HG02884 (cell line): ENCODE data around the gene OR10C1.
"Not testable (repeated sequence)": the region's sequence is repeated elsewhere in the genome, so short reads cannot be mapped to it uniquely, and the experiment has no call there.

Source experiments
- ATAC-seq: cut with Tn5 transposase; IDR thresholded peaks from one replicate; pipeline ENCODE4 v1.9.1; 2021; ENCODE audit warnings: mild to moderate bottlenecking, moderate library complexity; ENCODE audit not compliant: unreplicated experiment

The OR10C1 gene, protein sequence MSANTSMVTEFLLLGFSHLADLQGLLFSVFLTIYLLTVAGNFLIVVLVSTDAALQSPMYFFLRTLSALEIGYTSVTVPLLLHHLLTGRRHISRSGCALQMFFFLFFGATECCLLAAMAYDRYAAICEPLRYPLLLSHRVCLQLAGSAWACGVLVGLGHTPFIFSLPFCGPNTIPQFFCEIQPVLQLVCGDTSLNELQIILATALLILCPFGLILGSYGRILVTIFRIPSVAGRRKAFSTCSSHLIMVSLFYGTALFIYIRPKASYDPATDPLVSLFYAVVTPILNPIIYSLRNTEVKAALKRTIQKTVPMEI

DNA sequence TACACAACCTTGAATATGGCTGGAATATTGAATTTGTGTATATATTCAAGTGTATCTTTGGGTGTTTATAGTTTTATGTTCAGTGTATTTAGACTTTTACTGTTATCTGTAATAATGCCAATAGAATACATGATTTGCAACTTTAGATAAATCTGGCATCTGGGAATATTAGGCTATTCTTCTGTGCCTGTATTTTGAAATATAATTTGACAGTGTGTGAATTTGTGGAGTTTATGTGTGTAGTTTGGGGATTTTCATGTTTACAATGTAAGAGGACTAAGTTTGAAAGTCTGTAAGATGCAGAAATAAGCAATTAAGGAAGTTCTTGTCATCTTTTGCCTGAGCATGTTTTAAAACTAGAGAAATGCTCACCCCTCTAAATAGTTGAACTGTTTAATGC, at the start of gene OR10C1:
TSS of gene OR10C1 (plus strand) at position 301 of the 400 bp plus-strand sequence. CDS start 710 bp downstream, outside the sequence.
- ATAC-seq, result no peak

- ATAC-seq, result no peak
Measured at GRCh38 chr6:29395331-29395730, 43.8 kb upstream of the OR10C1 start, which contains the start of gene OR12D2. Gene OR12D2, plus strand, starts transcription at chr6:29395631. Its CDS starts 1,069 bp downstream, at chr6:29396700.

DNA sequence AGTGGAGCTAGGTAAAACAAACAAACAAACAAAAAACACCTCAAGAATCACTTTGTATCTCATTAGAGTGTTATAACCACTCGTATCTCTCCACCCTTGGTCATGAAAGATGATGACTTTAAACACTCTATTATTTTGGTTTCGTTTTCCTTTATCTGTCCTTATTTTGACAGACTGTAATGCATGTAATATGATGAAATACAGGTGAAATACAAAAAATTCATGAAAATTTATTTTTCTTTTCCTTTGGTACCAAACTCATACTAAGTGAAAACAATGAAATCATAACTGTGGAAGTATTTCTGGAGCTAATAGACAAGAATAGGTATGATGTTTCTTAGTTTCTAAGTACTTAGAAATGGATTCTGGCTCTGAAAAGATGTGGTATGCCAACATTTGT, 39.6 kb upstream of the OR10C1 start:
- no peak for ATAC-seq

GRCh38 chr6:29403801-29404200, 35.3 kb upstream of the OR10C1 start:
- ATAC-seq, result no peak

GRCh38 chr6:29414588-29414987, 24.5 kb upstream of the OR10C1 start, which contains the start of gene OR12D1:
Gene OR12D1, plus strand, starts transcription at chr6:29414928.
- ATAC-seq, result no peak

DNA sequence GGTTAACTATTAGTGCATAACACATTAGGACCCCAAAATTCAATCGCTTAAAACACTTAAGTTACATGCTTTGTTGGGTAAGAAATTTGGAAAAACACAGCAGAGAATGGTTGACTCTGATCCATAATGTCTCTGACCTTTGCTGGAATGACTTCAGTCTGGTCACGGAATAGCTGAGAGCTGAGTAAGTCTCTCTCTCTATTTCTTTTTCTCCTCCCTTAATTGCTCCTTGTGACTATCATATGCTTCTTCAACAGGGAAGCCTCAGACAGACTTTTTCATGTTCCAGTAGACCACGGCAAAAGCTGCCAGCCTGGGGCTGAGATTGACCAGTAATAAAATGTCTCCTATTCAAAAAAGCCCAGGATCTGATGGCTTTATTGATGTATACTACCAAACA, 19.6 kb upstream of the OR10C1 start:
- no peak for ATAC-seq

DNA sequence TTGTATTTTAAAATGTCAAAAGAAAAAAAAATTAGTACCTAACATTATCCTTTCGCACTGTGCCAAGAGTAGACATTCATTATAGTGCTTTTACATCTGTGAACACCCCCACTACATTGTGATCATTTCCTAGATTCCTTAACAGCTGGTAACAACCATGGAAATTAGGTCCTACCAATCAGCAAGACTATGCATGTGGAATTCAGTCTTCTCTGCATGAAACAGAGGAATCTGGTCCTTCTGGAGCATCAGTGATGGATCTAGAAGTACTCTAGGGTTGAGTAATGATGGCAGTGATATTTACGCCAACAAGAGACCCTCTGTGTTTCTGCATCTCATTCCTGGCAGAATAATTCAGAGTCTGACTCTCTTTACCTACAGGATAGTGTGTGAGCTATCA, 14.9 kb upstream of the OR10C1 start:
- ATAC-seq, result no peak

DNA sequence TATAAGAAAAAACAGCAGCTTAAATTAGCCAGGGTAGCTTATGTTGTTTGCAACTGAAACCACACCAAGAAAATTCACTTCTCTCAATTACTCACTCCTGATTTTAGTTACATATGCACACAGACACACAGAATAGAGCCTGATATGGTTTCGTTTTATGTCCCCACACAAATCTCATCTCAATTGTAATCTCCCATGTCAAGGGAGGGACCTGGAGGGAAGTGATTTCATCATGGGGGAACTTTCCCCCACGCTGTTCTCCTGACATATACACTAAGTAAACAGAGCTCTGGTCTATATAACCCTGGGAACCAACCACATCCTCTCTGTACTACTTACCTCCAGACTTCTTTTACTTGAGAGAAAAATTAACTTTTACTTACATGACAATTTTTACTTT, 14.5 kb upstream of the OR10C1 start:
- no peak for ATAC-seq

GRCh38 chr6:29425075-29425474, 14.0 kb upstream of the OR10C1 start:
- ATAC-seq, result no peak

DNA sequence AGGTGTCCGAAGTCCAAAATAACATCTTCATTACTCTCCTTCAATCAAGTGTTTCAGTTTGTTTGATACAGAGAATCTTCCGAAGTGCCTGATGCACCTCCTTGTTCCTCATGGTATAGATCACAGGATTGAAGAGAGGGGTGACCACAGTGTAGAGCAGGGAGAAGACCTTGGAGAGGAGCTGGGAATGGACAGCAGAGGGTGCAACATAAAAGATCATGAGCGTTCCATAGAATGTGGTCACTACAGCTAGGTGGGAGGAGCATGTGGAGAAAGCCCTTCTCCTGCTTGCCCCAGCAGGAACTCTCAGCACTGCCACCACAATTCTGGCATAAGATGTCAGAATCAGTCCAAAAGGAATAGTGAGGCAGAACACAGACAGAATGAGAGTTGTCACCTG, 12.5 kb upstream of the OR10C1 start:
- ATAC-seq, result no peak

DNA sequence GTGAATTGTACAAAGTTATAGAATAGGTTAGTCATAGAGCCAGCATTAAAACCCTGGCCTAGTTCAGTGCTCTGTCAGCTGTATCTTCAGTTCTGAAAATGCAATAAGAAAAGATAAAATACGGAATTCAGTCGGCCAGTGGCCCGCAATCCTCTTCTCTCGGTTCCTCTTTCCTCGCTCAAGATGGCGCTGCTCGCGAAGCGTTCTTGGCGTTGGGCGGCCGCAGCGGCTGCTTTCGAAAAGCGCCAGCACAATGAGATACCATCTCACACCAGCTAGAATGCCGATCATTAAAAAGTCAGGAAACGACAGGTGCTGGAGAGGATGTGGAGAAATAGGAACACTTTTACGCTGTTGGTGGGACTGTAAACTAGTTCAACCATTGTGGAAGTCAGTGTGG, 2.4 kb upstream of the OR10C1 start:
- not testable (repeated sequence) for ATAC-seq

DNA sequence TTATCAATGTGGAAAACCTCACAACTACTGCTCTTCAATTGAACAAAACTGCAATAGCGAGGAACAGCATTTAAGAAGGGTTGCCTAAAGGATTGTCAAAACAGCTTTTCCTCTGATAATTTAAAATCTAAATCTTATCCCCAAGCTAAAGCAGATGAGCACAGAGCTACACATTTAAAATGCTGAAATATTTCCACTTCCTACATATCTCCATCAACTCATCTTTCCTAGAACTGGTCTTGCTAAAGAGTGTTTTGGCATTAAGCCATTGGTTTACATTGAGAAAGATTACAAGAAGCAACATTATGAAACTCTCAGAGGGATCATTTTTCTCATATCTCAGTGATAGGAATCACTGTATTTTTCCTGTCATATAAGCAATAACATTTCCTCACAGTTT, 3.6 kb downstream of the OR10C1 start:
- no peak for ATAC-seq

- not testable (repeated sequence) for ATAC-seq
Measured at GRCh38 chr6:29444031-29444430, 4.9 kb downstream of the OR10C1 start.

- ATAC-seq, result no peak
Measured at GRCh38 chr6:29447670-29448069, 8.6 kb downstream of the OR10C1 start.

DNA sequence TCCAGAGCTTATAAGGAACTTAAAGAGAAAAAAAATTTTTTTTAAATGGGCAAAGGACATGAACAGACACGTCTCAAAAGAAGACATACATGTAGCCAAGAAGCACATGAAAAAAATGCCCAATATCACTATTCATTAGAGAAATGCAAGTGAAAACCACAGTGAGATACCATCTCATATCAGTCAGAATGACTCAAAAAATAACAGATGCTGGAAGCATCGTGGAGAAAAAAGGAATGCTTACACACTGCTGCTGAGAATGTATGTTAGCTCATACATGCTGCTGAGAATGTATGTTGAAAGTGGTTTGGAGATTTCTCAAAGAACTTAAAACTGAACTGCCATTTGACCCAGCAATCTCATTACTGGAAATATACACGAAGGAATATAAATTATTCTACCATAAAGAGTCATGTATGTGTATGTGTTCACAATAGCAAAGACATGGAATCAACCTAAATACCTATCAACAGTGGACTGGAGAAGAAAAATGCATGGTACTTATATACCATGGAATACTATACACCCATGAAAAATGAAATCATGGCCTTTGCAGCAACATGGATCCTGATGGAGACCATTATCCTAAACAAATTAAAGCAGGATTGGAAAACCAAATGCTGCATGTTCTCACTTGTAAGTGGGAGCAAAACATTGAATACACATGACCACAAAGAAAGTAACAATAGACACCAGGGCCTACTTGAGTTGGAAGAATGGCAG, 12.5 kb downstream of the OR10C1 start:
- no peak for ATAC-seq

DNA sequence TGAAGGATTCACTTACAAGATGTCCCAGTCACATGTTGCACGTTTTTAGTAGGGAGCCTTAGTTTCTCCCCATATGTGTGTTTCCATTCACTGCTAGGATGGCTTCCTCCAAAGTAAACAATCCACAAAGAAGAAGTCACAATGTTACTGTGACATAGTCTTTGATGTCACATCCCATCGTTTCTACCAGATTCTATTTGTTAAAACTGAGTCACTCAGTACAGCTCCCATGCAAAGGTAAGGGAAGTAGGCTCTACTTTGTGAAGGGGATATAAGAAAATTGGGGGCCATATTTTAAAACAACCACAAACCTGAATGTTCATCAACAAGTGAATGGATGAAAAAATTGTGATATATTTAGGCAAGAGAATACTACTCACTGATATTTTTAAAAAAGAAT, 17.9 kb downstream of the OR10C1 start, which contains the start of the genes OR11A1 and OR2H1:
TSS of gene OR11A1 (minus strand) at position 101 of the 400 bp plus-strand sequence. CDS start 29,430 bp downstream, outside the sequence.
TSS of gene OR2H1 (plus strand) at position 185 of the 400 bp plus-strand sequence. CDS start 4,615 bp downstream, outside the sequence.
- ATAC-seq, result no peak

DNA sequence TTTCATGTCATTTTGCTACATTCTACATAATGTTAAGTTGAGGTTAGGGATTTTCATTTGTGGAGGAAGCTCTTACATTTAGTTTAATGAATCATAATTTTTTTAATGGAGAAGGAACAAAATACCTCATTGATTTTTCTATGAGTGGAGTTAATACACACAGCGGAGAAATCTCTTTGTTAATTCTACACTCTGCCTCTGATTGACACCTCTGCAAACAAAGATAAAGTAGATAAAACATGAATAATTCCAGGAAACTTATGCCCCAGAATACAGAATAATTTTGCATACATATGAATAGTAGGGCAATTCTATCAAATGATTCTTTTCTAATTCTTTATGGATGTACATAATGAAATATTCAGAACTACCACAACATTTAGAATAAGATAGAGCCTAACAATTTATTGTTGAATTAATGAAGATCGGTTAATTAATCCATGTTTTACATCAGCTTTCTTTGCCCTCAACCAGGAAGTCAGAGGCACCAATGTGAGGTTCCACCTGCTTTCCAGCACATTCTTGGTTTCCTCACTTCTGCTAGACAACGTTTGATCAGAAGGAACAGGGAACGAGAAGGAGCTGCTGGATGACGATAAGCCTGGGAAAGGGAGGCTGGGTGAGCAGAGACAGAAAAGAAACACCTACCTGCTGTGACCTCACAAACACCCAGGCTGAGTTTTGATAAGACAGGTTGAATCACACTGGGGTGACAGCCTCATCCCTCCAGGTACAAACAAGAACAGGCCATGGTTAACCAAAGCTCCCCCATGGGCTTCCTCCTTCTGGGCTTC, 22.1 kb downstream of the OR10C1 start:
- ATAC-seq, result no peak

- no peak for ATAC-seq
Measured at GRCh38 chr6:29462022-29462421, 22.9 kb downstream of the OR10C1 start.

GRCh38 chr6:29465279-29465678, 26.2 kb downstream of the OR10C1 start:
- no peak for ATAC-seq

DNA sequence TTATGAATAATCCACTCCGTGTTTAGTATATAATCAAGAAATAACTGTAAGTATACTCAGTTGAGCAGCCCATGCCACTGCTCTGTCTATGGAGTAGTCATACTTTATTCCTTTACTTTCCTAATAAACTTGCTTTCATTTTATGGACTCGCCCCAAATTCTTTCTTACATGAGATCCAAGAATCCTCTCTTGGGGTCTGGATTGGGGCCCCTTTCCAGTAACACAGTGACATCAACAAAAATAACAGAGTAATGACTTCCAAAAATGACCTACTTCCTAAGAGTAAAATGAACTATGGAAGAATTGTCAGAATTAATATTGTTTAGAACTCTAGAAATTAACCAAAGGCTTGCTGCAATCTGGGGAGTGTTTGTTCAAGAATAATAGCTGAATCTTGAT, 26.7 kb downstream of the OR10C1 start:
- no peak for ATAC-seq

- ATAC-seq, result no peak
Measured at GRCh38 chr6:29466241-29466640, 27.1 kb downstream of the OR10C1 start.
